ENCODE measurements around the gene SLC1A1.

The SLC1A1 gene

DNA sequence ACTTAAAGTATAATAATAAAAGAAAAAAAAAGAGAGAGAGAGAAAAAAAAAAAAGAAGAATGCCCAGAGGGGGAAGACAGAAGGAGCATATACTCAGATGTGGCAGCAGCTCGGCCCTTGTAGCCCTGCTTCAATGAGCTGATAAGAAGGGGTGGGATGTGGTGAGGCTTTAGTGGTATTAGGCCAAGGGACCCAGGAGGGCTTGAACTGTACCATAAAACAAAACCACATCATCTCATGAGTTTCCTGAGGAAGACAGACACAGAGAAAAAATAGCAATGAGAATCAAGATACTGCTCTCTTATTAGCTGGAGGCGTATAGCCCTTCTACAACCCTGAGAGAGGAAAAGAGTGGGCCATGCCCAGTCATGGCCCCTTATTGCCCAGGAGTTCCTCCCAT, 72.8 kb downstream of the SLC1A1 start:
- Histone ChIP-seq H3K27me3 (ENCODE audit: insufficient read depth, poor library complexity, severe bottlenecking) (no peaks in the 10 kb centered on the region), H3K4me3 (ENCODE audit: severe bottlenecking) (no peak overlapping the region), H3K36me3 (ENCODE audit: low read depth) (no peaks in the 10 kb centered on the region), H3K9me3 (ENCODE audit: severe bottlenecking) (no peaks in the 10 kb centered on the region), H3K27ac (ENCODE audit: poor library complexity, severe bottlenecking) (no peak overlapping the region), H3K4me1 (ENCODE audit: insufficient read depth, poor library complexity, severe bottlenecking) (no peaks in the 10 kb centered on the region)
- DNase-seq (ENCODE audit: low spot score) (no peak), ATAC-seq (ENCODE audit: low read depth) (no peak)
- TF ChIP-seq, protein P1, sequence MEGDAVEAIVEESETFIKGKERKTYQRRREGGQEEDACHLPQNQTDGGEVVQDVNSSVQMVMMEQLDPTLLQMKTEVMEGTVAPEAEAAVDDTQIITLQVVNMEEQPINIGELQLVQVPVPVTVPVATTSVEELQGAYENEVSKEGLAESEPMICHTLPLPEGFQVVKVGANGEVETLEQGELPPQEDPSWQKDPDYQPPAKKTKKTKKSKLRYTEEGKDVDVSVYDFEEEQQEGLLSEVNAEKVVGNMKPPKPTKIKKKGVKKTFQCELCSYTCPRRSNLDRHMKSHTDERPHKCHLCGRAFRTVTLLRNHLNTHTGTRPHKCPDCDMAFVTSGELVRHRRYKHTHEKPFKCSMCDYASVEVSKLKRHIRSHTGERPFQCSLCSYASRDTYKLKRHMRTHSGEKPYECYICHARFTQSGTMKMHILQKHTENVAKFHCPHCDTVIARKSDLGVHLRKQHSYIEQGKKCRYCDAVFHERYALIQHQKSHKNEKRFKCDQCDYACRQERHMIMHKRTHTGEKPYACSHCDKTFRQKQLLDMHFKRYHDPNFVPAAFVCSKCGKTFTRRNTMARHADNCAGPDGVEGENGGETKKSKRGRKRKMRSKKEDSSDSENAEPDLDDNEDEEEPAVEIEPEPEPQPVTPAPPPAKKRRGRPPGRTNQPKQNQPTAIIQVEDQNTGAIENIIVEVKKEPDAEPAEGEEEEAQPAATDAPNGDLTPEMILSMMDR (IDR thresholded peaks at IDR 0.05; ENCODE audit: poor library complexity, severe bottlenecking) = no peak

DNA sequence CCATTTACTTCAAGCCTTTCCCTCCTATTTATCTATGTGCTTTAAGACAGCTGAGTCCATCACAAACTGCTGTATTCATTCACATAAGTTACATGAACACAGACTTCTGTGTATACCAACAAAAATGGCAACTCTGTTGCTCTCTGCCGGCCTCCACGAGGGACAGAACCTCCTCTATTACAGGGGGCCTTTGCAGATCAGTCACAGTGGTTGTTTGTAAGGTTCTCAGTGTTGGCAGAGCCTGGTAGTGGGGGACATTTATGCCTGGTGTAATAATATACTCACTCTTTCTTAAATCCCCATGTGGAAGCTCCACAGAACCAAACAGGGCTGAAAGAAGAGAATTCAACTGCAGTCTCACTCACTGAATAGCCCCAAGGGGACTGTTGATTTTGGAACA, 76.5 kb downstream of the SLC1A1 start:
- Histone ChIP-seq H3K27me3 (ENCODE audit: insufficient read depth, poor library complexity, severe bottlenecking) (no peaks in the 10 kb centered on the region), H3K4me1 (ENCODE audit: insufficient read depth, poor library complexity, severe bottlenecking) (no peaks in the 10 kb centered on the region), H3K36me3 (ENCODE audit: low read depth) (no peaks in the 10 kb centered on the region), H3K4me3 (ENCODE audit: severe bottlenecking) (no peak overlapping the region), H3K9me3 (ENCODE audit: severe bottlenecking) (no peaks in the 10 kb centered on the region), H3K27ac (ENCODE audit: poor library complexity, severe bottlenecking) (no peak overlapping the region)
- TF ChIP-seq, protein P1 (IDR thresholded peaks at IDR 0.05; ENCODE audit: poor library complexity, severe bottlenecking) = no peak
- DNase-seq (ENCODE audit: low spot score) = no peak
- no peak for ATAC-seq (ENCODE audit: low read depth)

DNA sequence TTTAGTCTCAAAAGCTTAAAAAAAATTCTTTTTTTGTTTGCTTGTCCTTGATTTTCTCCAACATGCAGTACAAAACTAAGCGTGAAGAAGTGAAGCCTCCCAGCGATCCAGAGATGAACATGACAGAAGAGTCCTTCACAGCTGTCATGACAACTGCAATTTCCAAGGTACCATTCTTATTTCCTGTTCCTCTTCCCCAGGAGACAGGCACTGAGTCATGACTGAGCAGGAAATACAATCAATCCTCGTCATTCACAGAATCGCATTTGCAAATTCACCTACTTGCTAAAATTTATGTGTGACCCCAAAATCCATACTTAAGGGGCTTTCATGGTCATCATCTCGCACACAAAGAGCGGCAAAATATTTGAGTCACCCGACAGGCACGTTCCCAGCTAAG, 77.3 kb downstream of the SLC1A1 start:
- H3K4me1 ChIP-seq (ENCODE audit: insufficient read depth, poor library complexity, severe bottlenecking) = no peaks in the 10 kb centered on the region
- no peaks in the 10 kb centered on the region for H3K36me3 ChIP-seq (ENCODE audit: low read depth)
- H3K9me3 ChIP-seq (ENCODE audit: severe bottlenecking) = no peaks in the 10 kb centered on the region
- DNase-seq (ENCODE audit: low spot score) (no peak), ATAC-seq (ENCODE audit: low read depth) (no peak)
- H3K4me3 ChIP-seq (ENCODE audit: severe bottlenecking) = no peak overlapping the region
- no peak overlapping the region for H3K27ac ChIP-seq (ENCODE audit: poor library complexity, severe bottlenecking)
- no peaks in the 10 kb centered on the region for H3K27me3 ChIP-seq (ENCODE audit: insufficient read depth, poor library complexity, severe bottlenecking)
- TF ChIP-seq, protein P1 (IDR thresholded peaks at IDR 0.05; ENCODE audit: poor library complexity, severe bottlenecking) = no peak

DNA sequence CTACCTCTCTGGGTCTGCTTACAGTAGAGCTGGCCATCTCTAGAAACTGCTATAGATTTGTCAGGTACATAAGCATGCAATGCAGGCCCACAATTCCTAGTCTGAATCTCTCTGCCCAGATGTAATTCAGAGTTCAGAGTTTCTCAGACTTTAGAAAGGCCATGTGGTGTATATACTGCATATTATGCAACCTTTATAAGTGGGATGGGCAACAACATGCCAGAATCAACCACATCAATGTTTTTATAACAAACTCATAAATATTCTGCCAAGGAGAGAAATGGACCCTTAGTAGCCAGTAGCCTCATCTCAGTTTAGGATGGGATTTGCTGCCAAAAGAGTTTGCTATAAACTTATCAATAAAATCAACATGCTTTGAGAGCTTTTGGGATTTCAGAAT, 78.8 kb downstream of the SLC1A1 start:
- no peak overlapping the region for H3K4me3 ChIP-seq (ENCODE audit: severe bottlenecking)
- H3K4me1 ChIP-seq (ENCODE audit: insufficient read depth, poor library complexity, severe bottlenecking) = no peaks in the 10 kb centered on the region
- DNase-seq (ENCODE audit: low spot score) = no peak
- TF ChIP-seq, protein P1 (IDR thresholded peaks at IDR 0.05; ENCODE audit: poor library complexity, severe bottlenecking) = no peak
- no peaks in the 10 kb centered on the region for H3K27me3 ChIP-seq (ENCODE audit: insufficient read depth, poor library complexity, severe bottlenecking)
- no peaks in the 10 kb centered on the region for H3K36me3 ChIP-seq (ENCODE audit: low read depth)
- ATAC-seq (ENCODE audit: low read depth) = no peak
- H3K27ac ChIP-seq (ENCODE audit: poor library complexity, severe bottlenecking) = no peak overlapping the region
- H3K9me3 ChIP-seq (ENCODE audit: severe bottlenecking) = no peaks in the 10 kb centered on the region

DNA sequence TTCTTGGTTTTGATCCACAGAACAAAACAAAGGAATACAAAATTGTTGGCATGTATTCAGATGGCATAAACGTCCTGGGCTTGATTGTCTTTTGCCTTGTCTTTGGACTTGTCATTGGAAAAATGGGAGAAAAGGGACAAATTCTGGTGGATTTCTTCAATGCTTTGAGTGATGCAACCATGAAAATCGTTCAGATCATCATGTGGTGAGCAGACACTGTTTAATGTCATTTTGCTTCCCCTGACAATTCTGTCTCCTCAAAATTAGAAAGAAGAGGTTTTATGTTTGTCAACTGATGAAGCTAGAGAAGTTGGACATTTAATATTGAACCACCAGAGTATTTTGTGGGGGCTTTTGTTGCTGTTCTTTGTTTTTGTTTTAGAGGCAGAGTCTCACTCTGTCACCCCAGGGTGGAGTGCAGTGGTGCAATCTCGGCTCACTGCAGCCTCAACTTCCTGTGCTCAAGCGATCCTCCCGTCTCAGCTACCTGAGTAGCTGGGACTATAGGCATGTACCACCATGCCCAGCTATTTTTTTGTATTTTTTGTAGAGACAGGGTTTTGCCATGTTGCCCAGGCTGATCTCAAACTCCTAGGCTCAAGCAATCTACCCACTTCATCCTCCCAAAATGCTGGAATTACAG, 82.0 kb downstream of the SLC1A1 start:
- TF ChIP-seq, protein P1 (IDR thresholded peaks at IDR 0.05; ENCODE audit: poor library complexity, severe bottlenecking) = no peak

More for the DNA sequence above, 82.0 kb downstream of the SLC1A1 start:
- Histone ChIP-seq H3K36me3 (ENCODE audit: low read depth) (no peaks in the 10 kb centered on the region), H3K9me3 (ENCODE audit: severe bottlenecking) (no peaks in the 10 kb centered on the region), H3K27ac (ENCODE audit: poor library complexity, severe bottlenecking) (no peak overlapping the region), H3K4me3 (ENCODE audit: severe bottlenecking) (no peak overlapping the region), H3K4me1 (ENCODE audit: insufficient read depth, poor library complexity, severe bottlenecking) (no peaks in the 10 kb centered on the region), H3K27me3 (ENCODE audit: insufficient read depth, poor library complexity, severe bottlenecking) (no peaks in the 10 kb centered on the region)
- ATAC-seq (ENCODE audit: low read depth) = no peak
- no peak for DNase-seq (ENCODE audit: low spot score)
